HG03439 (cell line): ENCODE data around the gene C4BPA.
A peak's percentile ranks its signal among the peaks of the same experiment; 100 is the strongest.

ENCODE experiments used
- ATAC-seq: cut with Tn5 transposase; IDR thresholded peaks from one replicate; pipeline ENCODE4 v1.9.1; 2021; ENCODE audit warnings: mild to moderate bottlenecking, moderate library complexity; ENCODE audit not compliant: unreplicated experiment

The C4BPA gene

DNA sequence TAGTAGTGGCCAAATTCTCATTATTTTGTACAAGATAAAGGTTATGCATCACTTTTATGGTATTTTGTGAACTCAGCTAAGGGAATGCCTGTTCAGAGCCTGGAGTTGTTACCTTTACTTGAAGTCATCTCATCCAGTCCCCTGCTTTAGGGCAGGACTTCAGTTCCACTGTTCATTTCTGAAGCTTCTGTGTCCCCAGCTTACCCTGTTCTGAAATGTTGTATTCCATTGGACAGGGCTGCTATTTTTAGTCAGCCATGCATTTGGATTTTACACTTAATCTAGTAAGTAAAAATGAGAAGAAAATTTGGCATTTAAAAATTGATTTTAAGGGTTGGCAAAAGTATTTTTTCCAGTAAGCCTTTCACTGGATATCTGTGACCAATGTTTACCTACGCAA, 27.0 kb upstream of the C4BPA start:
- ATAC-seq, result no peak

DNA sequence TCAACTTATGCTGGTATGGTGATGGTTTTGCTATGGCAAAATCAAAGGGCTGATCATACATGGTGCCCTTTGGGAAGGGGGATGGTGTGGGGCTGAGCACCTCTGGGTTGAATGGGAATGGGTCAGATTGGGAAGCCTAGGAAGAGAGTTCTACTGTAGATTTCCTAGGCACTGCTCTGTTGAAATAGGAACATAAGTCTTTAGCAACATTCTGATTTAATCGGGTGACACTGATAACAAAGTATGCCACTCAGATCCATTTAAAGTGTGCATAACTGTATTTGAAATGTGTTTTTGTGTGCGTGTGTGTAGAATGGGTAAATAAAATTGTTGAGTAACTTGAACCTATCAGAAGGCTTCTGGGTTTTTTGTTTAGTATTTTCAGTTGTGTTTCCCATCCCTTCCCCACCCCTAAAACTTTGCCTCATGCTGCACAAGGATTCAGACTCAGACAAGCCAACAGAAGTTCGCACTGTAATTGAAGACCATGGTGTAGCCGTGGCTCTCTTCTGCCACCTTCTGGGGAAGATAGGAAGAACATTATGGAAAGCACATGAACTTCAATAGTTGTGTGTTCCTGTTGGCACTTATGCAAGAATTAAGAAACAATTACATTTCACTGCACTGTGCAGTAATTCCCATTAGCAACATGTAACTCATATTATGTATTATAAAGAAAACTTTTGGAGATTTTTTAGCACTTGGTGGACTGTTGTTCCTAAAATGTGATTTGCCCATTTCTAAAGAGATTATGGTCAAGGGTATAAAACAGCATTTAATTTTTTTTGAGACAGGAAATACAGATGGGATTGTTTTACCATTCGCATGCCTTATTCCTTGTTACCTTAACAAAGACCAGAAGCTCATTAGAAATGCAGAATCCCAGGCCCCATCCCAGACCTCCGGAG, 26.3 kb upstream of the C4BPA start:
- ATAC-seq, result peak; percentile 54

GRCh38 chr1:207078578-207079132, 25.4 kb upstream of the C4BPA start:
- no peak for ATAC-seq

DNA sequence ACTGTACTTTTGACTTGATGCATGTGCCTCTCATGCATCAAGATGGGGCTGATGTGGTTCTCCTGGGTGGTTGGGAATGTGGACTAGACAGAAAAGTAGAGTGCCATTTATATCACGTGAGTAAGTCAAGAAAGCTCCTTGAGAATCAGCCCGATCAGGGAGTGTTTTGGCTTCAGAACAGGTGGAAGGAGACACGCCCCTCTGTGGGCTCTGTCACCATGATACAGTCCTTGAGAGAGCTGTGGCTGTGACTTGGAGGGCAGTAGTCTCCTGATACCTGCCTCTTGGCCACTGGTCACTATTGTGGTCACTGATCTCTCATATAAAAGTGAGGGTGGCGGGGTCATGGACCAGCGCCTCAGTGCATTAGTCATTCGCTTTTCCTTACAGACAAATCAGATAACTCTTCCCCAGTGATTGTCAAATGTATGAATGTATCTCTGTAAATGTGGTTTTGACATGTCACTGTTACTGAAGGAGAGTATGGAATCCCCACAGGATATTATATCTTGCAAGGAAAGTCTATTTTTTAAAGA, 24.3 kb upstream of the C4BPA start:
- no peak for ATAC-seq

- ATAC-seq, result no peak
Measured at GRCh38 chr1:207081088-207081487, 22.9 kb upstream of the C4BPA start.

DNA sequence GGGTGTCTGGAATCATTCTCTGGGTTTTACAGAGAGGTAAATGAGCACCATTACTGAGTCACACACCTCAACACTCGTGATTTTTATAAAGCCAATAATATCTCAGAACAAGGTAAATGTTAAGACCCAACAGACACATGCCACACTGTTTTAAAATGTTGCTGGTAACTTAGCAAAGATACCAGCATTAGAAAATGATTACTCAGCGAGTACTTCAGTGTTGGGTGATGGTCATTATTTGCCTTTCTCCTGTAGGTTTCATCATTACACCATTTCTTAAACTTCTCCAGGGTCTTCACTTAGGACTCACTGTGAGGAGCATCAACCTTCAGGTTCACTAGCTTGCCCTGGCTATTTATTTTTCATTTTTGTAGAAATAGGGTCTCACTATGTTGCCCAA, 22.2 kb upstream of the C4BPA start:
- ATAC-seq, result no peak

- no peak for ATAC-seq
Measured at GRCh38 chr1:207084232-207084631, 19.8 kb upstream of the C4BPA start.

DNA sequence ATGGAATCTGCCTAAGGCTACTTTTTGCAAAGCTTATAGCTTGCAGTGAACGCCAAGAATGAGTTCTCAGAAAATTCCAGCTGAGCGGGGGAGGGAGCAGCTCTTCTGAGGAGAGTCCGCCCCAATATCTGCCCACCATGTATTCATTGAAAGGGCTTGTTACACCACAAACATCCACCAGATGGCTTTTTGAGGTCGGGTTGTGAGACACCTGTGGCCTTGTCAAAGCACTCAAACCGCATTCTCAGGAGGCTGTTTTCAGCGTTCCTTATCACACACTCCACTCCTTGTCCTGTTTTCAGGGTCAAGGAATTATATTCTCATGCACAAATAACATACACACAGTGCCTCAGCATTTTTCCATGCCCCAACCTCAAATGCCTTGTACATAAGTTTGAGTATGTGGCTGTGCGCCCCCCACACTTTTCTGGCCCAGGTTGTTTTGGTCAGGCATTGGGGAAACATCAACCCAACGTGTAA, 19.3 kb upstream of the C4BPA start:
- ATAC-seq, result peak; percentile 54

DNA sequence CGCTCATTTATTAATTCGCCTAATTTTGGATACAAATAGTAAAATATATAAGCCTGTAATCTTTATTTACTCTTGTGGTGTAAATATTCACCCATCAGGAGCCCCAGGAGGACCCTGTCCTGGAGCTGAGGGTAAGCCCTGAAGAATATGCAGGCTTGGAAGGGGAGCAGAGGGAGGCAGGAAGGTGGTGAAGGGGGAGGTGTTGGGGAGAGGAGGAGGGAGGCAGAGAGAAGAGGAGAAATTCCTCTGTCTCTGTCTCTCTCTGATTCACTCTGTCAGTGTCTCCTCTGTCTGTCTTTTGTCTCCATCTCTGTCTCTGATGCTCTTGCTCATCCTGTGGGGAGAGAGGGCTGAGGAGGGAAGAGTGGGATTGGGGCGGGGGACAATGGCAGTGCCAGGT, 18.1 kb upstream of the C4BPA start:
- no peak for ATAC-seq

DNA sequence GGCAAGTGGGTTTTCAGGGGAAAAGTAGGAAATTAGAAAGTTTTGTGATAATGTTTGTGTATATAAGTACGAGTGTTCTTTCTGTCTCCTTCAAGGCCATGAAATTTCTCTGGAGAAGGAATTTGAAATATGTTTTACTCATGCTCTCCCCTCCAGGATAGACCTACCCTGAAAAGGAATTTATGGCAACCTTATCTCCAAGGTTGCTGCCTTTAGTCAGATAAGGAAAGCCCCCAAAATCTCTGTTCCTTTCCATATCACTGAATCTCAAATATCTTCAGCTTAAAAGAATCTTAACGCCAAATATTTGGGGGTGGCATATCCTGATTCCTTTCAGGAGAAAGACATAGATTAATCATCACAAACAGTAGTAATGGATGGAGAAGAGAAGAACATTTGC, 15.9 kb upstream of the C4BPA start:
- no peak for ATAC-seq

DNA sequence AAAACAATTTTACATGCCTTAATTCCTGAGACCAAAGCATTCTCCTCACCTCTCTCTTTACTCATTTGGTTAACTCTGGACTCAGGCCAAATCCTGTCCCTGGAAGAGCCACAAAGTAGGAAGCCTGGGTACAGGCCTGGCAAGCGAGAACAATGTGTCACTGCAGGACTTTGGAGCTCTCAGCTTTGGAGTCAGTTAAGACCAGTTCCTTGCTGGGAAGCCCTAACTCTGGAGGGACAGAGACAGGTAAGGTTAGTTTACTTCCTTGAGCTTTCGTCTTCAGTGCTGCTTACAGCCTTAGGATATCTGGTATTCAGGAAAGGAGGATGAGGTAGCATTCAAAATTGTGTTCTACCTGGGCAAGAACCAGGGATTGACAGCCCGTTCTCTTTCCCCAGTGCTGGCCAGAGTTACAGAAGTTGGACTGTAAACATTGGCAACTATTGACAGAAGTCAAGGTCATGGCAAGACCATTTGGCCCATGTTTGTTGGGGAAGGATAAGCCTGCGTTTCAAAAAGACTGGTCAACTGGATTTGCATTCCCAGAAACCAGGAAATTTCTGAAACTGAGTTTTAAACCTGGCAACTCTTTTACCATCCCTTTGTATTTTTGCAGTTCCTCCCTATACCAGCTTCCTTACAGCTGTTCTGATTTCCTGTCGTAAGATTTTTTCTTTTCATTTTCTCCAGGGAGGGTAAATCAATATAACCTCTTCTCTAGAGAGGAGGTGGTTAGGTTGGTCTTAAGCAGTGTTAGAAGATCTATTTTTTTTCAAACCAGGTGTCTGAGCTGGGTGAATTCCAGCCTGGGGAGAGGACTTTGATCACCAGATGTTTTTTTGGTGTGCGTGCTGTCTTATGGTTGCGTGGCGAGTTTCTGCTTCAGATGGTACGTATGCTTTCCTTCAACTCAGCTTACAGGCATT, 15.1 kb upstream of the C4BPA start, which contains the start of gene C4BPB:
TSS of gene C4BPB (plus strand) at position 160 of the 926 bp plus-strand sequence. CDS start at position 832, 672 bp downstream.
- ATAC-seq, result no peak

GRCh38 chr1:207089627-207090355, 14.2 kb upstream of the C4BPA start:
- no peak for ATAC-seq

- ATAC-seq, result no peak
Measured at GRCh38 chr1:207091200-207091908, 12.7 kb upstream of the C4BPA start.

DNA sequence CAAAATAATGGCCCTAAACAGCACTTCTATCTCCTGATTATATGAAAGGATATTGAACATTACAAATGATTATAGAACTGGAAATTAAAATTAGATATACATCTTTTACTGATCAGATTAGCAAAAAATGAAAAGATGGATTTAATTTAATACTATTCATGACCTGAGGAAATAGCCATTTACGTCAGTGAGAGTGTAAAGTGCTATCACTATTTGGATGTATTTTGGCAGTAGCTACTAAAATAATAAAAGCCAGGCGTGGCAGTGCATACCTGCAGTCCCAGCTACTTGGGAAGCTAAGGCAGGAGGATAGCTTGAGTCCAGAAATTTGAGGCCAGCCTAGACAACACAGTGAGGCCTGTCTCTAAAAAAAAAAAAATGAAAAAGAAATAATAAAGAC, 10.1 kb upstream of the C4BPA start:
- no peak for ATAC-seq

DNA sequence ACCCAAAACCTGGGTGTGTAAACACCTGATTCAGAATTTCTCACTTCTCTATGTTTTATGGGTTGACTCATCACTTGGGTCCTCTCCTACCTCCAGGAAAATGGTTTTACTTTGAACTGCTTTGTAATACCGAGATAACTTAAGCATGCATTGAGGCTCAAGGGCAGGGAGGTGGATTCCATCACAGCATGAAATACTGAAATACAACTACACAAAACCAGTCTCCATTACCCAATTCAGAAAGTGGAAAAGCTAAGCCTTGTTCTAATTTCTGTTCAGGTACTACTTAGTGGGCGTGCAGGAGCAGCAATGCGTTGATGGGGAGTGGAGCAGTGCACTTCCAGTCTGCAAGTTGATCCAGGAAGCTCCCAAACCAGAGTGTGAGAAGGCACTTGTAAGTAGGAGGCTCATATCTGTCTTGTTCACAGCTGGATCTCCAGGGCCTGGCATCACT, 6.1 kb upstream of the C4BPA start:
- peak; percentile 80 for ATAC-seq

- no peak for ATAC-seq
Measured at GRCh38 chr1:207101720-207102119, 2.3 kb upstream of the C4BPA start.

DNA sequence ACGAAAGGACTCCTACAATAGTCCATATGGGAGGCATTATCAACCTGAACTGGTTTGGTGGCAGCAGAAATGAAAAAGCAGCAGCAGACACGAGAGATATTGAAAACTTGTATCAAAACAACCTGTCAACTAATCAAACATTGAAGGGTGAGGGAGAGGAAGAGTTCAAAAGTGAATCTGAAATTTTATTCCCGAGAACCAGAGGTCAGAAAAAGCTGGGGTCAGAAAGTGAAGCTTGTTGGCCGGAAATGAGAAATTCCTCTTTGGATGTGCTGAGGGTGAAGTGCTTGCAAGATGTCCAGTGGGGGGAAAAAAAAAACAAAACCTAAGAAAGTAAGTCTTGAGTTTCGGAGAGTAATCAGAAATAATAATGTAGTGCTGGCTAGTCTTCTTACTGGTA, 1.9 kb upstream of the C4BPA start:
- no peak for ATAC-seq

GRCh38 chr1:207102659-207103058, 1.4 kb upstream of the C4BPA start:
- ATAC-seq, result no peak

GRCh38 chr1:207109004-207109403, 5.0 kb downstream of the C4BPA start:
- ATAC-seq, result no peak
